ENCODE measurements around the gene MAP3K4.

DNA sequence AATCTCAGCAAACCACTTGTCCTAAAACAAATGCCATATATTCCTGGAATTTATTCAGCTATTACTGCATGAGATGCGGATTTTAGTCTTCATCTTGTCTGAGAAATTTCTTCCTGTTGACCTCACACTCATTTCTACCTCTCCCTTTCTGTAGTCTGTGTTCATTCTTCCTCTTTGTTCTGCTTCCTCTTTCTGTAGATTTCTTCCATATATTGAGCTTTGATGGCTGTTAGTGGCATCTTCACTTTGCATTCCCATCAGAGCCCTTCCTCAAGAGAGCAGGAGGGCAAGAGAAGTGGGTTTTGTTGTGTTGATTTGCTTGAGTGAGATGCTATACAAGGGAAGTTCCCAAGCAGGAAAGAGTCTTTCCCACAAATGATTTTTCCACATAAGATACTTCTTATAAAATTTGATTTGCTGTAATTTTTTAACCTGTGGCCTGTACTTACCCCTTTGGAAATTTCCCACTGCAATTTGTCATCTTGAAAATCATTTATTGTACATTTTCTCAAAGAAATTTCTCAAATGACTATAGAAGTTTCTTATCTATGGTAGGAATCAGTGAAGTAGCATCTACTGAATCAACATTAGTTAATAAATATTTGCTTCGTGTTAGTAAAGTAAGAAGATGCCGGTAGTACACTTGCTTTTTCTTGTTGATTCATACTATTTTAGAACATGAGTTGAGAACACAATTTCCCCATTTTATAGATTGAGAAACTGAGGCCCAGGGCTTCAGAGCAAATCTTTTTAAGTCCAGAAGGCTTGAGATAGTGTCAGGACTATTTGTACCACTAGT lies 43.8 kb downstream of the MAP3K4 start:
- TF ChIP-seq, protein P1, sequence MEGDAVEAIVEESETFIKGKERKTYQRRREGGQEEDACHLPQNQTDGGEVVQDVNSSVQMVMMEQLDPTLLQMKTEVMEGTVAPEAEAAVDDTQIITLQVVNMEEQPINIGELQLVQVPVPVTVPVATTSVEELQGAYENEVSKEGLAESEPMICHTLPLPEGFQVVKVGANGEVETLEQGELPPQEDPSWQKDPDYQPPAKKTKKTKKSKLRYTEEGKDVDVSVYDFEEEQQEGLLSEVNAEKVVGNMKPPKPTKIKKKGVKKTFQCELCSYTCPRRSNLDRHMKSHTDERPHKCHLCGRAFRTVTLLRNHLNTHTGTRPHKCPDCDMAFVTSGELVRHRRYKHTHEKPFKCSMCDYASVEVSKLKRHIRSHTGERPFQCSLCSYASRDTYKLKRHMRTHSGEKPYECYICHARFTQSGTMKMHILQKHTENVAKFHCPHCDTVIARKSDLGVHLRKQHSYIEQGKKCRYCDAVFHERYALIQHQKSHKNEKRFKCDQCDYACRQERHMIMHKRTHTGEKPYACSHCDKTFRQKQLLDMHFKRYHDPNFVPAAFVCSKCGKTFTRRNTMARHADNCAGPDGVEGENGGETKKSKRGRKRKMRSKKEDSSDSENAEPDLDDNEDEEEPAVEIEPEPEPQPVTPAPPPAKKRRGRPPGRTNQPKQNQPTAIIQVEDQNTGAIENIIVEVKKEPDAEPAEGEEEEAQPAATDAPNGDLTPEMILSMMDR (IDR thresholded peaks at IDR 0.05) = no peak
- TF ChIP-seq POLR2A (IDR thresholded peaks at IDR 0.05) = no peak

Measured in lower leg skin (tissue), 3 donors.